Bone marrow (tissue), 2 donors: ENCODE measurements around the gene HLA-A.

Experiments
- DNase-seq, 2 donors: peaks; one replicate each; lab custom pipeline; 2025; lab: John Stamatoyannopoulos, UW

HLA-A gene

DNA sequence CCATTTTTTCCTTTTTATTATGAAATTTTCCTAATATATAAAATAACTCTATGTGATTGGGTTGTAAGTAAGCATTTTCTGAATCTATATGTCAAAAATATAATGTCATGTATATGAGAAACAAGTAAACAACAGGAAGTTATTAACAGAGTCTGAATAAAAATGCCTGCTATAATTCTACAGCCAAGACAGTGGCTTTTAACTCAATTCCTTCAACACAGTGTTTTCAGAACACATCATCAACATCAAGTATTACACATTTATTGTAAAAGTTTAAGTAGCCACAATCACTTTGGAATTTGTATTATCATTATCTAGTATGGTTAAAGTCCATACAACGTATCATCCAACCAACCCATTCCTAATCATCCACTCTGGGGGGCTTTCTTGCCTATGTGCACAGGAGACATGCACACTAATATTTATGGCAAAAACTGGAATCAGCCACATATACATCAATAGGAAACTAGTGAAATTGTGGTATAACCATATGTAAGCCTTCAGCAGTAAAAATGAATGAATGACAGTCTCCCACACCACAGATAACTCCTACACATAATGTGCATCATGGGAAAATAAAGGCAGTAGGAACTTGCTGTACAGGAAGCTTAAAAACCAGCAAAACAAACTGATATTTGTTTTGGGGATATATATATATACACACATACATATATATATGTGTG, 6.9 kb upstream of the HLA-A start:
- no peak for DNase-seq

- DNase-seq: no peak
Observed at GRCh38 chr6:29938746-29939508, 3.4 kb upstream of the HLA-A start.

DNA sequence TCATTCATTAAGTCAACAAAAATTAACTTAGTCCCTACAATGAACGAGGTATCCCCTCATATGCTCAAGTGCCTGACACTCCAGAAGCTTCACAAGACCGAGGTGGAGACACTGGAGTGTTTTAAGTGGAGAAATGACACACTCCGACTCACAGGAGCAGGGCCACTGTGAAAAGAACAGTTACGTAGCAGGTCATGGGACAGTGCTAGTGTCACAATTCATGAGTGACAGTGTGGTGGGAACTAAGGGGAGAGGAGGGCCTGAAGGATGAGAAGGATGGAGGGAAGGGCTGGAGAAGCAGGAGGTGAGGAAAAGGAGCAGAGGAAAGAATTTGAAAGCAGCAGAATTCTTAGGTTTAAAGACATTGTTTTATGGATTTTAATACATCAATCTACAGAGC, 1.3 kb upstream of the HLA-A start:
- no peak for DNase-seq

- no peak for DNase-seq
Observed at GRCh38 chr6:29941471-29941870, 861 bp upstream of the HLA-A start.

DNA sequence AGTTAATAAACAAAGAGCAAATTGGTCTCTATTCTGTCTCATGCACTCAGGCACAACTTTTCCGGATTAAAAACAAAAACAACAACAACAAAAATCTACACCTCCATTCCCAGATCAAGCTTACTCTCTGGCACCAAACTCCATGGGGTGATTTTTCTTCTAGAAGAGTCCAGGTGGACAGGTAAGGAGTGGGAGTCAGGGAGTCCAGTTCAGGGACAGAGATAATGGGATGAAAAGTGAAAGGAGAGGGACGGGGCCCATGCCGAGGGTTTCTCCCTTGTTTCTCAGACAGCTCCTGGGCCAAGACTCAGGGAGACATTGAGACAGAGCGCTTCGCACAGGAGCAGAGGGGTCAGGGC, 437 bp upstream of the HLA-A start:
- DNase-seq: no peak

DNA sequence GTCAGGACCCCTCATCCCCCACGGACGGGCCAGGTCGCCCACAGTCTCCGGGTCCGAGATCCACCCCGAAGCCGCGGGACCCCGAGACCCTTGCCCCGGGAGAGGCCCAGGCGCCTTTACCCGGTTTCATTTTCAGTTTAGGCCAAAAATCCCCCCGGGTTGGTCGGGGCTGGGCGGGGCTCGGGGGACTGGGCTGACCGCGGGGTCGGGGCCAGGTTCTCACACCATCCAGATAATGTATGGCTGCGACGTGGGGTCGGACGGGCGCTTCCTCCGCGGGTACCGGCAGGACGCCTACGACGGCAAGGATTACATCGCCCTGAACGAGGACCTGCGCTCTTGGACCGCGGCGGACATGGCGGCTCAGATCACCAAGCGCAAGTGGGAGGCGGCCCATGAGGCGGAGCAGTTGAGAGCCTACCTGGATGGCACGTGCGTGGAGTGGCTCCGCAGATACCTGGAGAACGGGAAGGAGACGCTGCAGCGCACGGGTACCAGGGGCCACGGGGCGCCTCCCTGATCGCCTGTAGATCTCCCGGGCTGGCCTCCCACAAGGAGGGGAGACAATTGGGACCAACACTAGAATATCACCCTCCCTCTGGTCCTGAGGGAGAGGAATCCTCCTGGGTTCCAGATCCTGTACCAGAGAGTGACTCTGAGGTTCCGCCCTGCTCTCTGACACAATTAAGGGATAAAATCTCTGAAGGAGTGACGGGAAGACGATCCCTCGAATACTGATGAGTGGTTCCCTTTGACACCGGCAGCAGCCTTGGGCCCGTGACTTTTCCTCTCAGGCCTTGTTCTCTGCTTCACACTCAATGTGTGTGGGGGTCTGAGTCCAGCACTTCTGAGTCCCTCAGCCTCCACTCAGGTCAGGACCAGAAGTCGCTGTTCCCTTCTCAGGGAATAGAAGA, 978 bp downstream of the HLA-A start:
- no peak for DNase-seq

DNA sequence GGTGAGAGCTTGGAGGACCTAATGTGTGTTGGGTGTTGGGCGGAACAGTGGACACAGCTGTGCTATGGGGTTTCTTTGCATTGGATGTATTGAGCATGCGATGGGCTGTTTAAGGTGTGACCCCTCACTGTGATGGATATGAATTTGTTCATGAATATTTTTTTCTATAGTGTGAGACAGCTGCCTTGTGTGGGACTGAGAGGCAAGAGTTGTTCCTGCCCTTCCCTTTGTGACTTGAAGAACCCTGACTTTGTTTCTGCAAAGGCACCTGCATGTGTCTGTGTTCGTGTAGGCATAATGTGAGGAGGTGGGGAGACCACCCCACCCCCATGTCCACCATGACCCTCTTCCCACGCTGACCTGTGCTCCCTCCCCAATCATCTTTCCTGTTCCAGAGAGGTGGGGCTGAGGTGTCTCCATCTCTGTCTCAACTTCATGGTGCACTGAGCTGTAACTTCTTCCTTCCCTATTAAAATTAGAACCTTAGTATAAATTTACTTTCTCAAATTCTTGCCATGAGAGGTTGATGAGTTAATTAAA, 3.0 kb downstream of the HLA-A start:
- no peak for DNase-seq

DNA sequence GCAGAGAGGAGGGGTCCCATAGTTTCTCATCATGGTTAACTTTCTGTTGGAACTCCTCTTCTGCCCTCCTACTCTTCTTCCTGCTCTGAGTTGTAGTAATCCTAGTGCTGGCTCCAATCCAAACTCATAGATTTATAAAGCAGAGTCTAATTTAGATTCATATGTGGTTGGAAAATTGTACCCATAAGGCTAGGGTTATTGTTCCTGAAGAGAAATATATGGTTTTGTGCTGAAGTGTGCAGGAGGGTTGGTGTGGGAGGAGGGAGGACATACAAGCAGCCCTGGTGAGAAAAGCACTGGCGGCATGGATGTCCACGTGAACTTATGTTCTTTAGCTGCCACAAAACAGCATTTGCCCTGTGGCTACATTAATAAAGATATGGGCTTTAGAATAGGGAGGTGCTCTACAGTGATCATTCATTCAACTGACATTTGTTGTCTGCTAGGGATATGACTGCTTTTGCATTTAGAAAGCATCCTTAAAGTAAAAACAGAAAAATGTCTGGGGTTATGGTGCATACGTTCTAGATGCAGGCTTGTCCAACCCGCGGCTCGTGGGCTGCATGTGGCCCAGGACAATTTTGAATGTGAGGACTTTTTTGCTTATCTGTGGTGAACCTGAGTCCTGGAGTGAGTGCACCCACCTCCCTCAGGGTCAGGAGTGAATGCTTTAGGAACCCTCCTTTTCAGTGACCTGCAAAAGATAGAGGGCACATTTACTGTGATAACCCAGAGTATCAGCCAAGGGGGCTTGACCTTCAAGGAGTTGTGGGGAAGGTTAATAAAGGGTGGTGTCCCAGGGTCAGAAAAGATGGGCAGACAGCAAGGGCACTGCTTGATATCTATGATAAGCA, 4.1 kb downstream of the HLA-A start:
- no peak for DNase-seq

DNA sequence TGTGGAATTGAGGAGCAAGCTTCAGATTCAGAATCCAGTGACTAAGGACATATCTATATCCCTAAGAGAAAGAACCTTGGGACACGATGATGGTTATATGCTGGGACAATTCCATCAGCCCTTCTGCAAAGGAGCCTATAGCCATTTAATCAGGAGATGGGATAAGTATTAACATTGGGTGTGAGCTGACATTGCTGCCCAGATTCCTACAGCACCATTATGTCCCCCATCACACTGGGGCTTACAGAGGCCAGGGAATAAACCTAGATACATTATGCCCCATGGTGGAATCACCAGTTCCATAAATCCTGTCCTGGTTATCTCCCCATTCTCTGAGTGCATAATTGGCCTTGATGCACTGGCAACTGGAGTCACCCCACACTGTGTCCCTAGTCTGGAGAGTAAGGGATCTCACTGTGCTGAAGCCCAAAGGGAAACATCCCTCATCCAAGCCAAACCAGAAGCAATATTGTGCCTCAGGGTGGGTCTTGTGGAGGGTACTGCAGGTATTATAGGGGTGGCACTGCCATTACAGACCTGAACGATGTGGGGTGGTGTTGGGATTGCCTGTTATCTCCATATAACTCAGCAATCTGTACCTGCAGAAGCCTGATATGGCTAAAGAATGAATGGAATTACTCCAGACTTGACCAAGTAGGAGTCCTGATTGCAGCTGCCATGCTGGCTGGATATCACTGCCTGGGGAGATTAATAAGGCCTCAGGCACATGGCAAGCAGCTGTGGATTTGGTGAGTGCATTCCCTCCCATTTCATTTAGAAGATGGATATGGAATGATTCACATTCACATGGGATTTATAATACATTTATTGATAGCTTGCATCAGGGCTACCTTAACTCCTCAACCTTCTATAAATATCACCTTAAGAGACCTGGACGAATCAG, 5.0 kb downstream of the HLA-A start:
- DNase-seq: no peak

- DNase-seq: no peak
Observed at GRCh38 chr6:29948277-29948676, 5.9 kb downstream of the HLA-A start.

DNA sequence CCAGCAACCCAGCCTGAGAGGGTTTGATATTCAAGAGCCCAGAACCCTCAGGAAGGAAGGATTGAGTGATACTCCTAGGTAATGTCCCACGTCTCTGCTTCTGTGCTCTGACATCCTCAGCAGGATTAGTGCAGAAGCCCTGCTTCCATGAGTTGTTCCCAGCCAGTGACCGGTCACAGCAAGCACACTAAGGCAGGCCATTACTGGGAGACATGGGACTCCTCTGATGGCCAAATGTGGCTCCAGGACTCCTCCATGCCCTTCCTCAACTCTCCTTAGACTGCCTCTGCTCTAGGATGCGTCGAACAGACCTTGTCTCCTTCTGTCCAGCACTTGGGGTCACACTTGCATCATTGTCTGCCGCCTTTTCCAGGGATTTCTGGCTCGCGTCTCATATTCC, 7.6 kb downstream of the HLA-A start:
- no peak for DNase-seq

DNA sequence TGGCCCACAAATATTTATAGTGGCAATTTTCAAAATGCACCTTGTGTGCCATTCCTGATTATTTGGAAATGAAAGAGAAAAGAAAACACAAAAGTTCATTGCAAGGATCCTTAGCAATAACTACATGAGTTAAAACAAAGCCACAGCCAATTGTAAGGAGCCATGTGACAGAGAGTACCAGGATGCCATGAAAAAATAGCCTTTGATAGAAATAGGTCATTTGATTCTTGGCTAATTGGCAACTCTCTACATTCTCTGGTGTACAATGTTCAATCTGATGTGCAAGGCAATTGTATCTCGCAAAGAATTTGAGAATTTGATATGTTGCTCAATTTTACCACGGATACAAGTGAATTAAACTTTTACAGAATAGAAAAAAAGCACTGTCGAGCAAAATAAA, 9.6 kb downstream of the HLA-A start:
- no peak for DNase-seq

- no peak for DNase-seq
Observed at GRCh38 chr6:29953001-29953441, 10.7 kb downstream of the HLA-A start.

DNA sequence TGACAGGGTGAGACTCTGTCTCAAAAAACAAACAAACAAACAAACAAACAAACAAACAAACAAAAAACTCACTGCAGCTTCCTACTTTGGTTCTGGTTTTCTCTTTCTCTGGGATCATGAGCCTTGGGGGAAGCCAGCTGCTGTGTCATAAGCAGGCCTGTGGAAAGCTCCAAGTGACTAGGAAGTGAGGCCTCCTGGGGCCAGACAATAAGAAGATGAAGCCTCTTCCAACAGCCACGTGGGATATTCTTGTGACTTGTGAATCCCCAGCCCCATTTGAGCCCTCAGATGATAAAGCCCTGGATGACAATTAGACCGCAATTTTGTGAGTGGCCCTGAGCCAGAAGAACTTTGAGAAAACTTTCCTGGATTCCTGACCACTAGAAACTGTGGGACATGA, 11.4 kb downstream of the HLA-A start:
- DNase-seq: no peak

GRCh38 chr6:29954272-29954671, 11.9 kb downstream of the HLA-A start:
- DNase-seq: no peak

DNA sequence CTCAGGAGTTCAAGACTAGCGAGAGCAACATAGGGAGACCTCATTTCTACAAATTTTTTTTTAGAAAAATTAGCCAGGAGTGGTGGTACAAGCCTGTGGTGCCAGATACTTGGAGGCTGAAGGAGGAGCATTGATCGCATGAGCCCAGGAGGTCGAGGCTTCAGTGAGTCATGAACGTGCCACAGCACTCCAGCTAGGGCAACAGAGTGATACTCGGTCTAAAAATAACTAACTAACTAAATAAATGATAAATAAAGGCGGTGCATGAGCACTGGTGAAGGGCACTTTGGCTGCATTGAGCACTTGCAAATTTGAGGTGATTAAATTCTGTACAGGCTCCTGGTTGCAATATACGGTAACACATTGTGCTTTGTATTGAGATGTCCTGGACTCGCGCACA, 13.5 kb downstream of the HLA-A start:
- DNase-seq: no peak

DNA sequence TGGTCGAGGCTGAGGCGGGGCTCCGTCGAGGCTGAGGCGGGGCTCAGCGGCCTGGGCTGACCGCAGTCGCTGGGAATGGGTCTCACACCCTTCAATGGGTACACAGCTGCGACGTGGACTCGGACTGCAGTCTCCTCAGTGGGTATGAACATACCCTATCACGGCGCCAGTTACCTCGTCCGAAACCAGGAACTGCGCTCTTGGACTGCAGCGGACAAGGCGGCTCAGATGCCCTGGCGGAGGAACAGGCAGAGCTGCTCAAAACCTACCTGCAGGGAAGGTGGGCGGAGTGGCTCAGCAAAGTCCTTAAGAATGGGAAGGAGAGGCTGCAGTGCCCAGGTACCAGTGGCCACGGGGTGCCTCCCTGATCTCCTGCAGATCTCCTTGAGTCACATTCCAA, 14.2 kb downstream of the HLA-A start:
- no peak for DNase-seq

DNA sequence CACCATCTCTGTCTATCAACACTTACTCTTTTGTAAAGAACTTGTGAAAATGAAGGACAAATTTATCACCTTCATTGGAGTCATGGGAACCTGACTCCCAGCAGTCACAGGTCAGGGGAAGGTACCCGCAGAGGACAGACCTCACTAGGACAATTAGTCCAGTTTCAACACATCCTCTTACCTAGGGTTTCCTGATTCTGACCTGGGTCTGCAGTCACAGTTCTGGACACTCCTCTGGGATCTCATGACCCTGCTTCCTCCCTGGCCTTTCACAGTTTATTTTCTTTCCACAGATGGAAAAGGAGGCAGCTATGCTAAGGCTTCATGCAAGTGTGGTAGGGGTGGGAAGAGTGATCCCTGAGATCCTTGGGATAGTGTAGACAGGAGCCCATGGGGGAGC, 15.7 kb downstream of the HLA-A start:
- DNase-seq: no peak

GRCh38 chr6:29958921-29959320, 16.6 kb downstream of the HLA-A start:
- DNase-seq: peak in 1 of 2 donors; percentile 10

GRCh38 chr6:29959467-29959866, 17.1 kb downstream of the HLA-A start:
- no peak for DNase-seq
